GM21515 (cell line): ENCODE results near the gene MYRIP.

Source experiments
- ATAC-seq: cut with Tn5 transposase; IDR thresholded peaks from one replicate; pipeline ENCODE4 v1.9.1; 2021; ENCODE audit not compliant: unreplicated experiment

The MYRIP gene

DNA sequence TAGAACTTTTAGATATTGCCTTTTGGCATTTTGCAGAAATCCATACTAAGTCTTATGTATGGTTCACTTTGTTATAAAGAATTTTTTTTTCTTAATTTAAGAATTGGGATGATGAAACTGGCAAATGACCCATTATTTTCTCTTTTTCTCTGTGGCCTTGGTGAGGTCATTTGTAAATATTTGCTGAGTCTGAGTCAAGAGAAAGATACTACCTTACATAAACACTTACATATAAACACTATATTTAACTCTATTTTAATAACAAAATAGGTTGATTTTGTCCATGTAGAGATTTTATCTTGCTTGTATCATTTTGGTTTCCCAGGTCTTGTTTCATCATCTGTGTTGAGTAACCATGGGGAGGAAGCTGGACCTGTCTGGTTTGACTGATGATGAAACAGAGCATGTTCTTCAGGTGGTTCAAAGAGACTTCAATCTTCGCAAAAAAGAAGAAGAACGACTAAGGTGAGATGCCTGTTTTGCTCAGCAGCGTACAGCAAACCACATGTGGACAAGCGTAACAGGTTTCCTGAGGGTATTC lies 91.1 kb downstream of the MYRIP start:
- no peak for ATAC-seq

- ATAC-seq: no peak
Observed at GRCh38 chr3:39903253-39903652, 93.8 kb downstream of the MYRIP start.

GRCh38 chr3:39905788-39906187 lies 96.4 kb downstream of the MYRIP start:
- no peak for ATAC-seq

DNA sequence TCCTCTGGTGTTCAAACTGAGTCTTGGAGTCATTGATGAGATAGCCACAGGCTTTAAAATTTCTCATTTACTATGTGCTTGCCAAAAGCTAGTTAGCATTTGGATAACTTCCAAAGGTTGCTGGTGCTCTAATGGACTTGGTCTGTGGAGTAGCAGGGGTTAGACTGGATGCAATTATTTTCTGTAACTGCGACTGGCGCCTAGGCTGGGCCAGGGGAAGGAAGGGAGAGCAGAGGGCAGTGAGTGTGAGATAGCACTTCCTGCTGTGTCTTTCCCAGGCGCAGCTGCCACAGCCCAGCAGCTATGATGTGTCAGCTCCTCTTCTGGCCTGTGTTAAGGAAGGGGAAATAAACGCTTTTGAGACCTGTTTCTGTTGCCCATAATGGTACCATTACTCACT lies 98.6 kb downstream of the MYRIP start:
- ATAC-seq: no peak

DNA sequence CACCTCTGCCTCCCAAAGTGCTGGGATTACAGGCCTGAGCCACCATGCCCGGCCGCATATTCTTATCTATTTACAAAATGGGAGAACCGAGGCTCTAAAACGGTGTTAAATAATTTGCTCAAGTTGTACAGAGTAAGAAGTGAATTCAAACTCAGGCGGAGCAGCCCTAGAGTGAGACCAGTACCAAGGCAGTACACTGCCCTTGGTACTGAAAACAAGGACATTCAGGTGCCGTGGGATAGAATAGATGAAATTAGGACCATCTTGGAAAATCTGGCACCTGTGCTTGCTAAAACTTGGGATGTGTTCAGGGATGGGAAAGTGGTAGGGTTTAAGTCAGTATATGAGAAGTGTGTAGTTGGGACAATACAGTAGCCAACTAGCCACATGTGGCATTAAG lies 100.7 kb downstream of the MYRIP start:
- no peak for ATAC-seq

- no peak for ATAC-seq
Observed at GRCh38 chr3:39910826-39911464, 101.5 kb downstream of the MYRIP start.

DNA sequence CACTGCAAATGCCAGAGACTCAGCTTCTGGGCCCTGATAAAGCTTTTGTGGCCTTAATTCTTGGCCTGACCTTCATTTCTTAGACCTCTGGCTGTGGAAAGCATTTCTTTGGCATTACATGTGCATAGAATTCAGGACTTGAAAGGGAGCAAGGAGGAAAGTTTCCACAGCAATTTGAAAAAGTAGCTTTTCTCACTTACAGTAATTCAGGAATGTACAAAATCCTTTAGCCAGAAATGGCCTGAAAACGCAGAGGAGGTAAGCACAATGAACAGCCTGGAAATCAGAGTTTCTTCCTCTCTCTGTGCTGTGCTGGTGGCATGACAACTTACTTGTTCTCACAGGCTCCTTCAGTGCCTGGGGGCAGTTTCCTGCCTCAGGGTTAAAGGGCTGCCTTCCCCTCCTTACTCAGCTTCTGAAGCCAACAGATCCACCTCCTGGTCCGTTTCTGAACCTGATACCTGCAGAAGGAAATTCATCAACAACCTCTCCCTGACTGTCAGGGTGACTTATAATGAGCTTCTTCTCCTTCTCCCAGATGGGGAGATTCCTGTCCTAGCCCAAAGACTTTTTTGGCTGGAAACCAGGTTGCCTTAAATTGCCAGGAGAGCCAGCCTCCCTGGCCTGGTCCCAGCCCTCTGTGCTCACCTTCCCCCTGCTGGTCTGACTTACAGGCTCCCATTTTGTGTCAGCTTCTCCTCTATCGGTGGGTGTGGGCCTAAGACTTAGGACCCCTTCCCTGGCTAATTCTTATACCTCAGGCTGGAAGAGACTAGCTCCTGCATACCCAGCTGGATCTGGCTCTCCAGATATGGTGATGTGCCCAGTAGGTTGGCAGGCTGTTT lies 102.3 kb downstream of the MYRIP start:
- ATAC-seq: no peak

DNA sequence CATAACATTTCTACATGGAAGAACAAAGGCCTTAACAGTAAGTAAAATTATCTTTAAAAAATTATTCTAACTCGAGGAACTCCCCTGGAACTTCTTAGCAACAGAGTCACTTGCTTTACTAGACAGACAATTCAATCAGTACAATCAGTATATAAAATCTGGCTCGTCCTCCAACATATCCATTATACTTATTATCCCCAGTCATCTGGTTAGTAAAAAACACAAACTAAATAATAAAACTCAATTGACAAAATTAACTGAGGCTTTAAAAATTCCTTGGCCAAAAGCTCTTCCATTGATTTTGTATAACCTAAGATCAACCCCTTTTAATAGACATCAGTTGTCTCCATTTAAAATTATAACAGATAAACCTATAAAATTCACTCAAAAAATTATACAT lies 105.6 kb downstream of the MYRIP start:
- ATAC-seq: no peak

- no peak for ATAC-seq
Observed at GRCh38 chr3:39917065-39917773, 107.8 kb downstream of the MYRIP start.

DNA sequence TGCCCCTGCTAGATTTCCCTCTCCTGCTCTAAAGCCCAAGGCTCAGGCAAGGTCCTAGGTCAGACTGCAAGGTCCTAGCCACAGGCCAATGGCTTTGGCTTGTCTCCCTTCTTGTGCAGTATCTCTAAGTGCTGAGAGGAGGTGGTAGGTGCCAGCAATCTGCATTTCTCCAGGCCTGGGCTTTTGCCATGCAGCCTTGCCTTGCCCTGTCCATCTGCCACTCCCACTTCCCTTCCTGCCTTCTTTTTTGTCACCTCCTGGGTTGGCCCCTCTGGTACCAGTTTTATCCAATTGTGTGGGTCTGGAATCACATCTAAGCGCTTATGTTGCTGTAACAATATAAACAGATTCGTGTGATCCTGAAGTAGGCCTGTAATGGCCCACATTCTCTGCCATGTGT lies 109.9 kb downstream of the MYRIP start:
- no peak for ATAC-seq

DNA sequence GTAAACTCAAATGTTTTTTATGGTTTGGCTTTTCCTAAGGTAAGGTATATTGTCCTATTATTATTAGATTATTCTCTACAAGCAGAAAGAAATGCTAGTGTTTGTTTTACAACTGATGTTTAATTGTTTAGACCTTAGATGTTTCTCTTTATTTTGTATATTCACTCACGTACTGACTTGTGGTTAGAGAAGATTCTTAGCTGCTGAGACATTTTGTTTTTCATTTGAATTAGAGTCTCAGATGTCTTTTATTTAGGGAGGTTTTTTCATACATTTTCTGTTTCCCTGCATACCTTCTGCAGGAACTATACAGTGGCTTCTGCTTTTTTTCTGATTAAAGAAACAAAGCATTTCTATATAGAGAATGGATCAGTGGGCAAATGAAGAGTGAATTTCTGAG lies 110.9 kb downstream of the MYRIP start:
- no peak for ATAC-seq

DNA sequence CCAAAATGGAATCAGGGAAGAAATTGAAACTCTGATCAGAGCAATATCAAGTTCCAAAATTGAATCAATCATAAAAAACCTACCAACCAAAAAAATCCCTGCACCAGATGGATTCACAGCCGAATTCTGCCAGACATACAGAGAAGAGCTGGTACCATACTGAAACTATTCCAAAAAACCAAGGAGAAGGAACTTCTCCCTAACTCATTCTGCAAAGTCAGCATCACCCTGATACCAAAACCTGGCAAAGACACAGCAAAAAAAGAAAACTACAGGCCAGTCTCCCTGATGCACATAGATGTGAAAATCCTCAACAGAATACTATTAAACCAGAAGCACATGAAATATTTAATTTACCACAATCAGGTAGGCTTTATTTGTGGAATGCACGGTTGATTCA lies 118.1 kb downstream of the MYRIP start:
- ATAC-seq: no peak

GRCh38 chr3:39933986-39934693 lies 124.7 kb downstream of the MYRIP start:
- ATAC-seq: no peak

GRCh38 chr3:39934696-39935095 lies 125.3 kb downstream of the MYRIP start:
- no peak for ATAC-seq

GRCh38 chr3:39935261-39935660 lies 125.9 kb downstream of the MYRIP start:
- no peak for ATAC-seq

- no peak for ATAC-seq
Observed at GRCh38 chr3:39936848-39937247, 127.4 kb downstream of the MYRIP start.

GRCh38 chr3:39937315-39937714 lies 127.9 kb downstream of the MYRIP start:
- ATAC-seq: no peak

DNA sequence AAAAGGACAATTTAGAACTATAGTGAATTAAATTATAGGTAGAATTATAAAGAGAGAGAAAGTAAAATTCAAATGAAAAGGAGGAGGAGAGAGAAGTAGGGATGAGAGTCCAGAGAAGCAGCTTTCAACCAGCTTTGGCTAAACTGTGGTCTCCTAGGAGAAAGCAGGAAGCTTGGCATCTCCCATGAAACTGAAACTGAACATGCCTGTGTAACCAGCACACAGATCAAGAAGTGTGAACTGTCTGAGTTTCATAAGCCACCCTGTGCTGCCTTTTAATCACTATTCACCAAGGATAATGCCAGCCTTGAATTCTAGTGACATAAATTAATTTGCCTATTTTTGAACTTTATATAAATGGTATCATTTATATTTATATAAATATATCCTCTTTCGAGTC lies 128.5 kb downstream of the MYRIP start:
- no peak for ATAC-seq

- ATAC-seq: no peak
Observed at GRCh38 chr3:39941931-39942330, 132.5 kb downstream of the MYRIP start.

DNA sequence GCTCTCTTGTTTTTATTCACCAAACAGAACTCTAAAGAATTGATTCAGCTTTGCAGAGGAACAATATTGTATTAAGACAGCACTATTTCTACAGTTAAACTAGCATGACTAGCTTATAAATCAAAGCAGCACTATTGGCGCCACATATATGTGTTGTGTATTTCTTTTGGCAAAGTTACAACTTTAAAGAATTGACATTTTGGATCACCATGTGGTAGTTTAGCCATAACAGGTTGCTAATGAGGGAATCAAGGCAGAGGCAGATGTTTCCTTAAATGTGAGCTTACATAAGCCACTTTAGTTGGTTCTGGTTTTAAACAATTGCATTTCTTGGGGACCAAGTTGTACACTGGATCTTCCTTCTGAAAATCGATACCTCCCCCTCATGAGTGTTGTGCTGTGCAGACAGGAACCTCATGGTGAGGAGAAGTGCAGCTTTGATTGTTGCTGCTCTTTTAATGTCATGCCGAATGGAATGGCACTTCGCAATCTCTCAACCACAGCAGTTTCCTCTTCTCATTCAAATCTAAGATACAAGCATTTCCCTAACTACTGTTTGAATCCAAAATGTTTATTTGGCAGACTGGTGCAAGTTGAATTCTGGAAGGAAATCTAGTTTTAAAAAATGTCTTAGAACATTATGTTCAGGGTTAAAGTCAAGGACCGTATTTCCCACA lies 151.2 kb downstream of the MYRIP start:
- no peak for ATAC-seq

GRCh38 chr3:39961230-39961629 lies 151.8 kb downstream of the MYRIP start:
- no peak for ATAC-seq
